GM12874 (cell line): ENCODE results near the gene ABCF2.

Experiments
- CTCF ChIP-seq: IDR thresholded peaks from 2 replicates; pipeline ENCODE4 v1.5.1; 2011; ENCODE audit warnings: low read depth, mild to moderate bottlenecking, control low read depth, low read length, moderate library complexity; ENCODE audit not compliant: insufficient read depth

ABCF2 gene

GRCh38 chr7:151174246-151175046 lies 52.6 kb downstream of the ABCF2 start:
- TF ChIP-seq CTCF: no peak

- TF ChIP-seq CTCF: no peak
These were observed 53.4 kb downstream of the ABCF2 start for GRCh38 chr7:151173386-151174245.

GRCh38 chr7:151172273-151173141 lies 54.5 kb downstream of the ABCF2 start:
- peak; percentile 100 for TF ChIP-seq CTCF

- TF ChIP-seq CTCF: no peak
These were observed 58.2 kb downstream of the ABCF2 start for GRCh38 chr7:151168787-151169162.

GRCh38 chr7:151168003-151168786 lies 58.8 kb downstream of the ABCF2 start:
- peak; percentile 81 for TF ChIP-seq CTCF

GRCh38 chr7:151167197-151167961 lies 59.6 kb downstream of the ABCF2 start, which contains the start of gene GBX1:
GBX1 (minus strand) TSS chr7:151167694; CDS start chr7:151167548, 146 bp downstream.
- no peak for TF ChIP-seq CTCF
